ENCODE results near the gene CDCA4. TPM values are rescaled to one million over a fixed set of nuclear protein-coding genes. Genes with fewer than 3 reads are reported as not detected.

Gene CDCA4
- total and polyA plus RNA-seq, 10 of the 15 experiments (the other 5 are each of a cell fraction or from before 2014, with no cell fraction given), result 10.4 to 64.0 (median 52.1) TPM

GRCh38 chr14:105015905-105016304, 5.0 kb downstream of the CDCA4 start:
- ChIA-PET SMC1A (ENCODE audit: uncharacterized antibody, unreplicated experiment) (interaction anchor here (1.0 to 3.3 kb wide), 7 partner anchors 10 to 71 kb away, joined by 3 to 11 read pairs (median 3); no protein-coding TSS in a partner anchor), POLR2A (interaction anchor here (4.3 kb wide), 1 partner anchor 11 kb away, joined by 14 read pairs; no protein-coding TSS in a partner anchor), RAD21 (ENCODE audit: unreplicated experiment) (interaction anchor here (0.8 to 1.3 kb wide), 4 partner anchors 10 to 50 kb away, joined by 3 read pairs; no protein-coding TSS in a partner anchor), CTCF (interaction anchor here (1.6 to 3.5 kb wide), 3 partner anchors 12 to 40 kb away, joined by 6 to 15 read pairs (median 7); no protein-coding TSS in a partner anchor)
- intact Hi-C loops (cut with micrococcal nuclease; ENCODE audit: unreplicated experiment), result no loop called here
- H2AFZ ChIP-seq (ENCODE audit: control insufficient read depth, low read depth, low read length), result no peak overlapping the region
- peak overlapping the region; percentile 49 for H3K4me3 ChIP-seq
- no peak overlapping the region for H3K27ac ChIP-seq (ENCODE audit: control insufficient read depth, insufficient read depth)
- in situ Hi-C loops (cut with MboI), result no loop called here
- H3K79me2 ChIP-seq (ENCODE audit: control insufficient read depth, insufficient read depth, low read length), result peaks cover 98% of the 10 kb centered on the region
- H3K4me2 ChIP-seq (ENCODE audit: control insufficient read depth, insufficient read depth), result peak overlapping the region; percentile 75; the same call in 1 of the 2 replicates
- no TSS peak for BruUV-seq (replicated peaks)
- H3K4me1 ChIP-seq (ENCODE audit: control insufficient read depth, insufficient read depth, low read length), result peaks cover 24% of the 10 kb centered on the region
- no peaks in the 10 kb centered on the region; the same call in none of the 2 replicates for H4K20me1 ChIP-seq (ENCODE audit: control insufficient read depth, insufficient read depth)
- FAIRE-seq (no peak), ATAC-seq (no peak), DNase-seq (ENCODE audit: low read depth, low spot score) (no peak)
- 52% methylated on average over 6 of the region's 6 CpGs for WGBS (ENCODE audit: insufficient coverage, insufficient replicate concordance, low lambda C conversion rate, missing lambda C conversion rate)
- H3K27me3 ChIP-seq (replicated peaks in 1 of 2; ENCODE audit: control insufficient read depth in 2 of 2, insufficient read depth in 2 of 2, low read length in 1 of 2), result no peaks in the 10 kb centered on the region
- no peak overlapping the region for H3K9ac ChIP-seq (ENCODE audit: control insufficient read depth, insufficient read depth, low read length)
- no peaks in the 10 kb centered on the region for H3K9me3 ChIP-seq (replicated peaks; ENCODE audit: control insufficient read depth, insufficient read depth, low read length)
- peaks cover 20 to 24% of the 10 kb centered on the region in 2 experiments; a peak in 3 of 4 replicates for H3K36me3 ChIP-seq (ENCODE audit: control insufficient read depth in 2 of 2, insufficient read depth in 2 of 2, low read length in 1 of 2)
- TF ChIP-seq STAT1 (conservative IDR thresholded peaks at IDR 0.05) (no peak), MYC (IDR thresholded peaks at IDR 0.05; ENCODE audit: insufficient read depth, insufficient read length, insufficient replicate concordance, low read length, severe bottlenecking) (no peak), RUNX3 (IDR thresholded peaks at IDR 0.05; ENCODE audit: low read length) (no peak), HDAC2 (IDR thresholded peaks at IDR 0.05) (no peak), PAX5 (IDR thresholded peaks at IDR 0.05; ENCODE audit: borderline replicate concordance, low read depth, low read length) (no peak), CREM (IDR thresholded peaks at IDR 0.05; ENCODE audit: low read depth) (no peak), RBBP5 (conservative IDR thresholded peaks at IDR 0.05) (no peak), ZNF622 (IDR thresholded peaks at IDR 0.05) (no peak), PKNOX1 (IDR thresholded peaks at IDR 0.05) (no peak), ZSCAN29 (IDR thresholded peaks at IDR 0.05) (no peak), ZBTB40 (IDR thresholded peaks at IDR 0.05; ENCODE audit: borderline replicate concordance) (no peak), ASH2L (IDR thresholded peaks at IDR 0.05; ENCODE audit: borderline replicate concordance, low read depth) (no peak), ATF7 (IDR thresholded peaks at IDR 0.05; ENCODE audit: low read depth) (no peak), CBX3 (IDR thresholded peaks at IDR 0.05; ENCODE audit: borderline replicate concordance, low read depth) (no peak)
- TF ChIP-seq, protein P1, sequence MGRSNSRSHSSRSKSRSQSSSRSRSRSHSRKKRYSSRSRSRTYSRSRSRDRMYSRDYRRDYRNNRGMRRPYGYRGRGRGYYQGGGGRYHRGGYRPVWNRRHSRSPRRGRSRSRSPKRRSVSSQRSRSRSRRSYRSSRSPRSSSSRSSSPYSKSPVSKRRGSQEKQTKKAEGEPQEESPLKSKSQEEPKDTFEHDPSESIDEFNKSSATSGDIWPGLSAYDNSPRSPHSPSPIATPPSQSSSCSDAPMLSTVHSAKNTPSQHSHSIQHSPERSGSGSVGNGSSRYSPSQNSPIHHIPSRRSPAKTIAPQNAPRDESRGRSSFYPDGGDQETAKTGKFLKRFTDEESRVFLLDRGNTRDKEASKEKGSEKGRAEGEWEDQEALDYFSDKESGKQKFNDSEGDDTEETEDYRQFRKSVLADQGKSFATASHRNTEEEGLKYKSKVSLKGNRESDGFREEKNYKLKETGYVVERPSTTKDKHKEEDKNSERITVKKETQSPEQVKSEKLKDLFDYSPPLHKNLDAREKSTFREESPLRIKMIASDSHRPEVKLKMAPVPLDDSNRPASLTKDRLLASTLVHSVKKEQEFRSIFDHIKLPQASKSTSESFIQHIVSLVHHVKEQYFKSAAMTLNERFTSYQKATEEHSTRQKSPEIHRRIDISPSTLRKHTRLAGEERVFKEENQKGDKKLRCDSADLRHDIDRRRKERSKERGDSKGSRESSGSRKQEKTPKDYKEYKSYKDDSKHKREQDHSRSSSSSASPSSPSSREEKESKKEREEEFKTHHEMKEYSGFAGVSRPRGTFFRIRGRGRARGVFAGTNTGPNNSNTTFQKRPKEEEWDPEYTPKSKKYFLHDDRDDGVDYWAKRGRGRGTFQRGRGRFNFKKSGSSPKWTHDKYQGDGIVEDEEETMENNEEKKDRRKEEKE (IDR thresholded peaks at IDR 0.05), result no peak

Data from GM12878 (cell line).